ENCODE measurements around the gene TTC34.

Gene TTC34

DNA sequence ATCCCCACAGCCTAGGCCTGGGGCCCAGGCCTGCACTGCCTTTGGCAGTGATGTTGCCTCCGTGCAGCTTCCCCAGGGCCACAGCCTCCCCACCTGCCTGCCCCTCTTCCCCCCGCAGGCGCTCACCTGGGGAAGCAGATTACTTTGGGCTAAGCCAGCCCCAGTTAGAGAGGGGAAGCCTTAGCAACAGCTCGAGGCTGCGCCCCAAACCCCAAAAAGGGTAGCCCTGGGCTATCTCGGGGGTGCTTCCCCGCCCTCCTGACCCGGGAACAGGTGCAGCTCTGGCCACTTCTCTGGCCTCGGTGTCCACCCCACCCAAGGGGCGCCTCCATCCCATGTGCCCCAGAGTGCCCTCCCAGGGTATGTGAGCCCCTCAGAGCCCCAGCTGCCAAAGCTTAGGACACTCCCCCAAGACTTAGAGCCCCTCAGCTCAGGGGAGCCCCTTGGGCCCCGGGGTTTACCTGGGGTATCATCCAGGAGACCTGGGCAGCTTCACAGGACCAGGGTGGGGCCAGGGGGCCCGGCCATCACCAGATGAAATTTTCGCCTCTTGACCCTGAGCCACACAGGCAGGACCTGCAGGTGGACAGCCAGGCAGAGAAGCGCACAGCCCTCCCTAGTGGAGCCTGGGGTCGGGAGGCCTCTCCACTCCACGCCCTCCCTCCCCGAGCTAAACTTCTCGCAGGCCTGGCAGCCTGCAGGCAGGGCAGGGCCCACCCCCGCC is 3.3 kb upstream of the TTC34 start:
- Histone ChIP-seq H3K27ac (ENCODE audit: low read depth, low read length) (no peak overlapping the region), H3K4me3 (ENCODE audit: insufficient read depth, low read length, poor library complexity, severe bottlenecking) (no peak overlapping the region), H3K9me3 (ENCODE audit: insufficient read depth, low read length) (no peaks in the 10 kb centered on the region), H3K36me3 (ENCODE audit: low read length) (no peaks in the 10 kb centered on the region), H3K9me2 (replicated peaks; ENCODE audit: insufficient read depth, low read length) (no peaks in the 10 kb centered on the region), H3K27me3 (ENCODE audit: low read length) (no peaks in the 10 kb centered on the region), H2AFZ (ENCODE audit: low read depth, low read length, severe bottlenecking) (no peak overlapping the region), H3K9ac (ENCODE audit: low read length) (no peak overlapping the region), H3K4me2 (ENCODE audit: low read depth, low read length, poor library complexity, severe bottlenecking) (no peak overlapping the region), H3K79me2 (ENCODE audit: insufficient read depth, low read length) (no peaks in the 10 kb centered on the region), H3F3A (ENCODE audit: insufficient read depth) (no peaks in the 10 kb centered on the region), H4K20me1 (ENCODE audit: low read depth, low read length) (no peaks in the 10 kb centered on the region)
- no peak for TF ChIP-seq EZH2phosphoT487 (conservative IDR thresholded peaks at IDR 0.05; ENCODE audit: low read length)
- TF ChIP-seq, protein P1, sequence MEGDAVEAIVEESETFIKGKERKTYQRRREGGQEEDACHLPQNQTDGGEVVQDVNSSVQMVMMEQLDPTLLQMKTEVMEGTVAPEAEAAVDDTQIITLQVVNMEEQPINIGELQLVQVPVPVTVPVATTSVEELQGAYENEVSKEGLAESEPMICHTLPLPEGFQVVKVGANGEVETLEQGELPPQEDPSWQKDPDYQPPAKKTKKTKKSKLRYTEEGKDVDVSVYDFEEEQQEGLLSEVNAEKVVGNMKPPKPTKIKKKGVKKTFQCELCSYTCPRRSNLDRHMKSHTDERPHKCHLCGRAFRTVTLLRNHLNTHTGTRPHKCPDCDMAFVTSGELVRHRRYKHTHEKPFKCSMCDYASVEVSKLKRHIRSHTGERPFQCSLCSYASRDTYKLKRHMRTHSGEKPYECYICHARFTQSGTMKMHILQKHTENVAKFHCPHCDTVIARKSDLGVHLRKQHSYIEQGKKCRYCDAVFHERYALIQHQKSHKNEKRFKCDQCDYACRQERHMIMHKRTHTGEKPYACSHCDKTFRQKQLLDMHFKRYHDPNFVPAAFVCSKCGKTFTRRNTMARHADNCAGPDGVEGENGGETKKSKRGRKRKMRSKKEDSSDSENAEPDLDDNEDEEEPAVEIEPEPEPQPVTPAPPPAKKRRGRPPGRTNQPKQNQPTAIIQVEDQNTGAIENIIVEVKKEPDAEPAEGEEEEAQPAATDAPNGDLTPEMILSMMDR (IDR thresholded peaks at IDR 0.05; ENCODE audit: insufficient read depth, low read length, poor library complexity, severe bottlenecking), result no peak

DNA sequence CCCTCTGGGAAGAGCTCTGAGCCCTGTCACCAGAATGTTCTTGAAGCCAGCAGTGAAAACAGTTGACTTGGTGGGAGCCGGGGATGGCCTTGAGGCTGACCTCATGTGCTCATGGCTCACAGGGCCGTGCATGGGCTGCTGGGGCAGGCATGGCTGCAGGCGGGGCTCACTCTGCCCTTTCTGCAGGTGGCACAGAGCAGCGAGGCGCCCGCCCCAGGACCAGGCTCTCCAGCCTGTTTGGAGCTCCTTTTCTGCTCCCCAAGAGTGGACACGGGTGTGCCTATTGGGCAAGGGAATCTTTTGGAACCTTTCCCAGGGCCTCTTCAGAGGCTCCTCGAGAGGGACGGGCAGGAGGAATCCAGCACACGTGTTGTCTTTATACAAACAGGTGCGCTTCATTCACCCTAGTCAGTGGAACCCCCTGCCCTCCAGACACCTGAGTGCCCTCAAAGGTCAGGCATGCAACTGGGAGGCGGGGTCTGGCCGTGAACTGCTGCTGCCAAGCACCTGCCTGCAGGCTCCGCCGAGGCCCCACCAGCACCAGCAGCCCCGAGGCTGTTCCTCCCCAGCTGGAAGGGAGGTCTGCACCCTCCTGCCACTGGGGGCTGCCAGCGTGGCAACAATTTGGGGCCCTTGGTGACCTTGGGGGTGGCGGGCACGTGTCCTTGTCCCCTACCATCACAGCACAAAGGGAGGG is 2.6 kb upstream of the TTC34 start:
- Histone ChIP-seq H2AFZ (ENCODE audit: low read depth, low read length, severe bottlenecking) (no peak overlapping the region), H3K27ac (ENCODE audit: low read depth, low read length) (no peak overlapping the region), H3K36me3 (ENCODE audit: low read length) (no peaks in the 10 kb centered on the region), H3K4me2 (ENCODE audit: low read depth, low read length, poor library complexity, severe bottlenecking) (no peak overlapping the region), H4K20me1 (ENCODE audit: low read depth, low read length) (no peaks in the 10 kb centered on the region), H3K9me2 (replicated peaks; ENCODE audit: insufficient read depth, low read length) (no peaks in the 10 kb centered on the region), H3K9me3 (ENCODE audit: insufficient read depth, low read length) (no peaks in the 10 kb centered on the region), H3K4me3 (ENCODE audit: insufficient read depth, low read length, poor library complexity, severe bottlenecking) (no peak overlapping the region), H3K9ac (ENCODE audit: low read length) (no peak overlapping the region), H3K27me3 (ENCODE audit: low read length) (no peaks in the 10 kb centered on the region), H3F3A (ENCODE audit: insufficient read depth) (no peaks in the 10 kb centered on the region), H3K79me2 (ENCODE audit: insufficient read depth, low read length) (no peaks in the 10 kb centered on the region)
- TF ChIP-seq EZH2phosphoT487 (conservative IDR thresholded peaks at IDR 0.05; ENCODE audit: low read length), result no peak
- TF ChIP-seq, protein P1 (IDR thresholded peaks at IDR 0.05; ENCODE audit: insufficient read depth, low read length, poor library complexity, severe bottlenecking), result no peak

GRCh38 chr1:2803086-2803930 is 1.8 kb upstream of the TTC34 start:
- no peaks in the 10 kb centered on the region for H3K9me2 ChIP-seq (replicated peaks; ENCODE audit: insufficient read depth, low read length)
- H2AFZ ChIP-seq (ENCODE audit: low read depth, low read length, severe bottlenecking), result no peak overlapping the region
- no peaks in the 10 kb centered on the region for H3K36me3 ChIP-seq (ENCODE audit: low read length)
- TF ChIP-seq, protein P1 (IDR thresholded peaks at IDR 0.05; ENCODE audit: insufficient read depth, low read length, poor library complexity, severe bottlenecking), result no peak
- no peak for TF ChIP-seq EZH2phosphoT487 (conservative IDR thresholded peaks at IDR 0.05; ENCODE audit: low read length)
- no peaks in the 10 kb centered on the region for H3K27me3 ChIP-seq (ENCODE audit: low read length)
- no peak overlapping the region for H3K9ac ChIP-seq (ENCODE audit: low read length)
- H3K4me2 ChIP-seq (ENCODE audit: low read depth, low read length, poor library complexity, severe bottlenecking), result no peak overlapping the region
- H3K79me2 ChIP-seq (ENCODE audit: insufficient read depth, low read length), result no peaks in the 10 kb centered on the region
- no peak overlapping the region for H3K27ac ChIP-seq (ENCODE audit: low read depth, low read length)
- H3F3A ChIP-seq (ENCODE audit: insufficient read depth), result no peaks in the 10 kb centered on the region
- H4K20me1 ChIP-seq (ENCODE audit: low read depth, low read length), result no peaks in the 10 kb centered on the region
- no peak overlapping the region for H3K4me3 ChIP-seq (ENCODE audit: insufficient read depth, low read length, poor library complexity, severe bottlenecking)
- no peaks in the 10 kb centered on the region for H3K9me3 ChIP-seq (ENCODE audit: insufficient read depth, low read length)

Data from SU-DHL-6 (cell line).